ENCODE results near the gene LZTS3. TPM values are rescaled to one million over a fixed set of nuclear protein-coding genes. Genes with fewer than 3 reads are reported as not detected.

LZTS3 gene
- total and polyA plus RNA-seq, 2 of the 8 experiments (the other 6 are each of a cell fraction or from before 2014, with no cell fraction given), result 31.8 to 33.5 TPM

- no peak for TF ChIP-seq CHD7 (IDR thresholded peaks at IDR 0.05; ENCODE audit: insufficient replicate concordance, low read length)
- peak; percentile 96 for TF ChIP-seq NRF1 (IDR thresholded peaks at IDR 0.05; ENCODE audit: low read depth, low read length)
- TF ChIP-seq KDM4A (IDR thresholded peaks at IDR 0.05; ENCODE audit: low read depth, low read length, severe bottlenecking), result peak; percentile 80
- no peak for TF ChIP-seq SIRT6 (IDR thresholded peaks at IDR 0.05; ENCODE audit: low read length)
- no peak for TF ChIP-seq CHD2 (IDR thresholded peaks at IDR 0.05; ENCODE audit: low read length)
- no peak for TF ChIP-seq RXRA (IDR thresholded peaks at IDR 0.05; ENCODE audit: insufficient read depth, low read depth, low read length)
- peak; percentile 54; the same call in 1 of the 2 replicates for TF ChIP-seq SP1 (IDR thresholded peaks at IDR 0.05; ENCODE audit: low read depth, low read length)
- TF ChIP-seq E2F6 (IDR thresholded peaks at IDR 0.05), result no peak; the same call in 1 of the 2 replicates
- TF ChIP-seq POLR2AphosphoS5 (IDR thresholded peaks at IDR 0.05; ENCODE audit: low read depth, low read length), result peak; percentile 90
- TF ChIP-seq YY1 (IDR thresholded peaks at IDR 0.05; ENCODE audit: low read depth, low read length), result peak; percentile 71; the same call in 1 of the 2 replicates
- peak; percentile 98 for TF ChIP-seq CEBPB (IDR thresholded peaks at IDR 0.05; ENCODE audit: low read depth, low read length)
These were observed 30.9 kb upstream of the LZTS3 start, which contains the start of gene DDRGK1 (continued) for GRCh38 chr20:3204124-3204794.

Measured in H1 (cell line).